ENCODE data around the gene EED.
"Not testable (repeated sequence)": the region's sequence is repeated elsewhere in the genome, so short reads cannot be mapped to it uniquely, and the experiment has no call there.

EED gene

GRCh38 chr11:86292912-86293616, 48.5 kb downstream of the EED start:
- no peak for DNase-seq (ENCODE audit: low spot score)

GRCh38 chr11:86294026-86294425, 49.5 kb downstream of the EED start:
- no peak for DNase-seq (ENCODE audit: low spot score)

GRCh38 chr11:86301742-86302091, 57.2 kb downstream of the EED start:
- no peak for DNase-seq (ENCODE audit: low spot score)

- peak; percentile 85 for DNase-seq (ENCODE audit: low spot score)
Observed at GRCh38 chr11:86302092-86302793, 57.7 kb downstream of the EED start, which contains the start of gene HIKESHI. Gene HIKESHI, plus strand, starts transcription at chr11:86302240. Its CDS starts 209 bp downstream, at chr11:86302449.

- DNase-seq (ENCODE audit: low spot score): no peak
Observed at GRCh38 chr11:86303257-86303656, 58.7 kb downstream of the EED start.

- not testable (repeated sequence) for DNase-seq (ENCODE audit: low spot score)
Observed at GRCh38 chr11:86308710-86309109, 64.2 kb downstream of the EED start.

GRCh38 chr11:86313793-86314192, 69.2 kb downstream of the EED start:
- DNase-seq (ENCODE audit: low spot score): no peak

GRCh38 chr11:86314636-86315035, 70.1 kb downstream of the EED start:
- no peak for DNase-seq (ENCODE audit: low spot score)

All from hematopoietic multipotent progenitor cell treated with erythropoietin and hydrocortisone succinate and interleukin-3 and kit ligand, for 17 days (in vitro differentiated cells).